HEK293 (cell line): Measurements from ENCODE around the gene LCN9.

Experiments used
- CTCF ChIA-PET: fragments of 350-600 bp; formaldehyde crosslinking; extraction: SDS; loops from one replicate; lab custom pipeline; 2021; ENCODE audit warnings: antibody characterized with exemption; lab: Yijun Ruan, JAX
- POLR2A ChIA-PET: fragments of 300-600 bp; formaldehyde crosslinking; extraction: SDS; loops from one replicate; lab custom pipeline; 2020; ENCODE audit warnings: antibody characterized with exemption, inconsistent platforms; lab: Yijun Ruan, JAX
- H3K27ac ChIP-seq: fragments of 200-500 bp; sonication (Bioruptor generic); 2 replicates; pipeline ENCODE4 v1.5.1; 2014; ENCODE audit warnings: low read depth, low read length, control low read depth, inconsistent platforms; ENCODE audit errors: extremely low read depth
- H3K36me3 ChIP-seq, 2 experiments: fragments of 200-500 bp in 1 of 2; sonication (Bioruptor generic) in 1 of 2; 1 replicate in 1 of 2; 2 replicates in 1 of 2; pipeline ENCODE4 v1.5.1; 2014 to 2017; ENCODE audit warnings: inconsistent platforms in 2 of 2, low read length in 2 of 2; ENCODE audit not compliant: control insufficient read depth in 2 of 2, insufficient read depth in 1 of 2
- H3K4me1 ChIP-seq: fragments of 200-500 bp; sonication (Bioruptor generic); 2 replicates; pipeline ENCODE4 v1.5.1; 2014; ENCODE audit warnings: mild to moderate bottlenecking, low read length, inconsistent platforms; ENCODE audit not compliant: control insufficient read depth, insufficient read depth
- H3K4me3 ChIP-seq: 2 replicates; pipeline ENCODE4 v1.5.1; 2011; ENCODE audit warnings: low read depth, mild to moderate bottlenecking, control low read depth, low read length, moderate library complexity
- H3K9me3 ChIP-seq: fragments of 200-500 bp; sonication (Bioruptor generic); 2 replicates; pipeline ENCODE4 v1.5.1; 2014; ENCODE audit warnings: low read depth, low read length, inconsistent platforms; ENCODE audit not compliant: control insufficient read depth, insufficient read depth
- BCL11A ChIP-seq: fragments of 450-650 bp; formaldehyde crosslinking; IDR thresholded peaks from 2 replicates; pipeline ENCODE4 v1.5.1; 2016; ENCODE audit warnings: low read depth, missing biosample characterization, missing genetic modification characterization
- GLIS2 ChIP-seq: fragments of 450-650 bp; formaldehyde crosslinking; IDR thresholded peaks from 2 replicates; pipeline ENCODE4 v1.5.1; 2016; ENCODE audit warnings: missing biosample characterization, missing genetic modification characterization
- RBAK ChIP-seq: fragments of 450-650 bp; formaldehyde crosslinking; IDR thresholded peaks from 2 replicates; pipeline ENCODE4 v1.5.1; 2016; ENCODE audit warnings: missing biosample characterization, missing genetic modification characterization
- ZBTB20 ChIP-seq: fragments of 450-650 bp; formaldehyde crosslinking; IDR thresholded peaks from 2 replicates; pipeline ENCODE4 v1.5.1; 2016; ENCODE audit warnings: missing biosample characterization, missing genetic modification characterization
- ZBTB21 ChIP-seq: fragments of 450-650 bp; formaldehyde crosslinking; IDR thresholded peaks from 2 replicates; pipeline ENCODE4 v1.5.1; 2017; ENCODE audit warnings: missing biosample characterization, missing genetic modification characterization
- ZFP69B ChIP-seq: fragments of 450-650 bp; formaldehyde crosslinking; IDR thresholded peaks from 2 replicates; pipeline ENCODE4 v1.5.1; 2016; ENCODE audit warnings: missing biosample characterization, missing genetic modification characterization
- ZNF121 ChIP-seq: fragments of 450-650 bp; formaldehyde crosslinking; IDR thresholded peaks from 2 replicates; pipeline ENCODE4 v1.5.1; 2016; ENCODE audit warnings: missing biosample characterization, missing genetic modification characterization
- ZNF138 ChIP-seq: fragments of 450-650 bp; formaldehyde crosslinking; IDR thresholded peaks from 2 replicates; pipeline ENCODE4 v1.5.1; 2016; ENCODE audit warnings: missing biosample characterization, missing genetic modification characterization, borderline replicate concordance
- ZNF140 ChIP-seq: fragments of 450-650 bp; formaldehyde crosslinking; IDR thresholded peaks from 2 replicates; pipeline ENCODE4 v1.5.1; 2016; ENCODE audit warnings: missing biosample characterization, missing genetic modification characterization
- ZNF146 ChIP-seq: fragments of 450-650 bp; formaldehyde crosslinking; IDR thresholded peaks from 2 replicates; pipeline ENCODE4 v1.5.1; 2016; ENCODE audit warnings: missing biosample characterization, missing genetic modification characterization
- ZNF529 ChIP-seq: fragments of 450-650 bp; formaldehyde crosslinking; IDR thresholded peaks from 2 replicates; pipeline ENCODE4 v1.5.1; 2017; ENCODE audit warnings: missing genetic modification characterization, missing biosample characterization; ENCODE audit not compliant: insufficient replicate concordance
- ZNF658 ChIP-seq: fragments of 450-650 bp; formaldehyde crosslinking; IDR thresholded peaks from 2 replicates; pipeline ENCODE4; 2016; ENCODE audit warnings: missing biosample characterization, missing genetic modification characterization
- ZNF670 ChIP-seq: fragments of 450-650 bp; formaldehyde crosslinking; IDR thresholded peaks from 2 replicates; pipeline ENCODE4 v1.5.1; 2016; ENCODE audit warnings: missing biosample characterization, missing genetic modification characterization, low read depth
- ZNF677 ChIP-seq: fragments of 450-650 bp; IDR thresholded peaks from 2 replicates; pipeline ENCODE4 v1.5.0; 2018; ENCODE audit warnings: missing biosample characterization, mild to moderate bottlenecking, missing genetic modification characterization, moderate library complexity
- ZSCAN23 ChIP-seq: fragments of 450-650 bp; formaldehyde crosslinking; IDR thresholded peaks from 2 replicates; pipeline ENCODE4 v1.5.1; 2016; ENCODE audit warnings: missing biosample characterization, missing genetic modification characterization
- TF ChIP-seq, protein P1 (sequence below): fragments of 450-650 bp; formaldehyde crosslinking; IDR thresholded peaks from 2 replicates; pipeline ENCODE4 v1.5.1; 2017; ENCODE audit warnings: missing biosample characterization, mild to moderate bottlenecking, missing genetic modification characterization, moderate library complexity
- TF ChIP-seq, protein P2 (sequence below): fragments of 450-650 bp; formaldehyde crosslinking; IDR thresholded peaks from 2 replicates; pipeline ENCODE4 v1.5.1; 2016; ENCODE audit warnings: missing biosample characterization, missing genetic modification characterization, borderline replicate concordance
- TF ChIP-seq, protein P3 (sequence below): fragments of 450-650 bp; formaldehyde crosslinking; IDR thresholded peaks from 2 replicates; pipeline ENCODE4 v1.5.1; 2016; ENCODE audit warnings: missing biosample characterization, missing genetic modification characterization
- TF ChIP-seq, protein P4 (sequence below): fragments of 450-650 bp; formaldehyde crosslinking; IDR thresholded peaks from 2 replicates; pipeline ENCODE4 v1.5.1; 2016; ENCODE audit warnings: missing biosample characterization, missing genetic modification characterization
- TF ChIP-seq, protein P5 (sequence below): fragments of 450-650 bp; formaldehyde crosslinking; IDR thresholded peaks from 2 replicates; pipeline ENCODE4 v1.5.1; 2016; ENCODE audit warnings: missing biosample characterization, missing genetic modification characterization

LCN9 gene

DNA sequence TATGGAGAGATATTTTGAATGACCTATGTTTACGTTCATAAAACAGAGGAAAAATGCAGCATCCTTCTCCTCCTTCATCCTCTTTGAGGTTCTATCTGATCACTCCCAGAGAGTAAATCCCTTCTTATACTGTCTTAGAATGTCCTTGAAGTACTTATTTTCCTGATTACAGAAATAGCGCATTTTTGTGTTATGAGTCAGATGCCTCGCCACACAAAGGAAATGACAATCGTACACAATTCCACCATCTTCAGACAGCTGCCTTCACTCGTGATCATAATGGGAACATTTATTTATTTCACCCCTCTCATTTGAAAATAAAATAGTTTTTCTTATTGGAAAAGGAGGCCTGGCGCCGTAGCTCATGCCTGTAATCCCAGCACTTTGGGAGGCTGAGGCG lies 21.4 kb upstream of the LCN9 start:
- TF ChIP-seq ZNF658 (tag by site-specific recombination) (no peak), ZNF140 (tag by site-specific recombination) (no peak), ZFP69B (tag by site-specific recombination) (no peak), ZNF138 (tag by site-specific recombination) (no peak), ZNF677 (tag by site-specific recombination) (no peak), BCL11A (tag by site-specific recombination) (no peak), ZNF121 (tag by site-specific recombination) (no peak), RBAK (tag by site-specific recombination) (no peak), ZBTB20 (tag by site-specific recombination) (no peak), ZNF670 (no peak), ZBTB21 (tag by site-specific recombination) (no peak), ZSCAN23 (no peak), GLIS2 (tag by site-specific recombination) (no peak), ZNF146 (tag by site-specific recombination) (no peak), ZNF529 (no peak)
- TF ChIP-seq, protein P1, sequence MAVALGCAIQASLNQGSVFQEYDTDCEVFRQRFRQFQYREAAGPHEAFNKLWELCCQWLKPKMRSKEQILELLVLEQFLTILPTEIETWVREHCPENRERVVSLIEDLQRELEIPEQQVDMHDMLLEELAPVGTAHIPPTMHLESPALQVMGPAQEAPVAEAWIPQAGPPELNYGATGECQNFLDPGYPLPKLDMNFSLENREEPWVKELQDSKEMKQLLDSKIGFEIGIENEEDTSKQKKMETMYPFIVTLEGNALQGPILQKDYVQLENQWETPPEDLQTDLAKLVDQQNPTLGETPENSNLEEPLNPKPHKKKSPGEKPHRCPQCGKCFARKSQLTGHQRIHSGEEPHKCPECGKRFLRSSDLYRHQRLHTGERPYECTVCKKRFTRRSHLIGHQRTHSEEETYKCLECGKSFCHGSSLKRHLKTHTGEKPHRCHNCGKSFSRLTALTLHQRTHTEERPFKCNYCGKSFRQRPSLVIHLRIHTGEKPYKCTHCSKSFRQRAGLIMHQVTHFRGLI (tag by site-specific recombination): no peak
- TF ChIP-seq, protein P2, sequence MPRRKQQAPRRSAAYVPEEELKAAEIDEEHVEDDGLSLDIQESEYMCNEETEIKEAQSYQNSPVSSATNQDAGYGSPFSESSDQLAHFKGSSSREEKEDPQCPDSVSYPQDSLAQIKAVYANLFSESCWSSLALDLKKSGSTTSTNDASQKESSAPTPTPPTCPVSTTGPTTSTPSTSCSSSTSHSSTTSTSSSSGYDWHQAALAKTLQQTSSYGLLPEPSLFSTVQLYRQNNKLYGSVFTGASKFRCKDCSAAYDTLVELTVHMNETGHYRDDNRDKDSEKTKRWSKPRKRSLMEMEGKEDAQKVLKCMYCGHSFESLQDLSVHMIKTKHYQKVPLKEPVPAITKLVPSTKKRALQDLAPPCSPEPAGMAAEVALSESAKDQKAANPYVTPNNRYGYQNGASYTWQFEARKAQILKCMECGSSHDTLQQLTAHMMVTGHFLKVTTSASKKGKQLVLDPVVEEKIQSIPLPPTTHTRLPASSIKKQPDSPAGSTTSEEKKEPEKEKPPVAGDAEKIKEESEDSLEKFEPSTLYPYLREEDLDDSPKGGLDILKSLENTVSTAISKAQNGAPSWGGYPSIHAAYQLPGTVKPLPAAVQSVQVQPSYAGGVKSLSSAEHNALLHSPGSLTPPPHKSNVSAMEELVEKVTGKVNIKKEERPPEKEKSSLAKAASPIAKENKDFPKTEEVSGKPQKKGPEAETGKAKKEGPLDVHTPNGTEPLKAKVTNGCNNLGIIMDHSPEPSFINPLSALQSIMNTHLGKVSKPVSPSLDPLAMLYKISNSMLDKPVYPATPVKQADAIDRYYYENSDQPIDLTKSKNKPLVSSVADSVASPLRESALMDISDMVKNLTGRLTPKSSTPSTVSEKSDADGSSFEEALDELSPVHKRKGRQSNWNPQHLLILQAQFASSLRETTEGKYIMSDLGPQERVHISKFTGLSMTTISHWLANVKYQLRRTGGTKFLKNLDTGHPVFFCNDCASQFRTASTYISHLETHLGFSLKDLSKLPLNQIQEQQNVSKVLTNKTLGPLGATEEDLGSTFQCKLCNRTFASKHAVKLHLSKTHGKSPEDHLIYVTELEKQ: no peak
- TF ChIP-seq, protein P3, sequence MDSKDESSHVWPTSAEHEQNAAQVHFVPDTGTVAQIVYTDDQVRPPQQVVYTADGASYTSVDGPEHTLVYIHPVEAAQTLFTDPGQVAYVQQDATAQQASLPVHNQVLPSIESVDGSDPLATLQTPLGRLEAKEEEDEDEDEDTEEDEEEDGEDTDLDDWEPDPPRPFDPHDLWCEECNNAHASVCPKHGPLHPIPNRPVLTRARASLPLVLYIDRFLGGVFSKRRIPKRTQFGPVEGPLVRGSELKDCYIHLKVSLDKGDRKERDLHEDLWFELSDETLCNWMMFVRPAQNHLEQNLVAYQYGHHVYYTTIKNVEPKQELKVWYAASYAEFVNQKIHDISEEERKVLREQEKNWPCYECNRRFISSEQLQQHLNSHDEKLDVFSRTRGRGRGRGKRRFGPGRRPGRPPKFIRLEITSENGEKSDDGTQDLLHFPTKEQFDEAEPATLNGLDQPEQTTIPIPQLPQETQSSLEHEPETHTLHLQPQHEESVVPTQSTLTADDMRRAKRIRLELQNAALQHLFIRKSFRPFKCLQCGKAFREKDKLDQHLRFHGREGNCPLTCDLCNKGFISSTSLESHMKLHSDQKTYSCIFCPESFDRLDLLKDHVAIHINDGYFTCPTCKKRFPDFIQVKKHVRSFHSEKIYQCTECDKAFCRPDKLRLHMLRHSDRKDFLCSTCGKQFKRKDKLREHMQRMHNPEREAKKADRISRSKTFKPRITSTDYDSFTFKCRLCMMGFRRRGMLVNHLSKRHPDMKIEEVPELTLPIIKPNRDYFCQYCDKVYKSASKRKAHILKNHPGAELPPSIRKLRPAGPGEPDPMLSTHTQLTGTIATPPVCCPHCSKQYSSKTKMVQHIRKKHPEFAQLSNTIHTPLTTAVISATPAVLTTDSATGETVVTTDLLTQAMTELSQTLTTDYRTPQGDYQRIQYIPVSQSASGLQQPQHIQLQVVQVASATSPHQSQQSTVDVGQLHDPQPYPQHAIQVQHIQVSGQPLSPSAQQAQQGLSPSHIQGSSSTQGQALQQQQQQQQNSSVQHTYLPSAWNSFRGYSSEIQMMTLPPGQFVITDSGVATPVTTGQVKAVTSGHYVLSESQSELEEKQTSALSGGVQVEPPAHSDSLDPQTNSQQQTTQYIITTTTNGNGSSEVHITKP: no peak
- TF ChIP-seq, protein P4, sequence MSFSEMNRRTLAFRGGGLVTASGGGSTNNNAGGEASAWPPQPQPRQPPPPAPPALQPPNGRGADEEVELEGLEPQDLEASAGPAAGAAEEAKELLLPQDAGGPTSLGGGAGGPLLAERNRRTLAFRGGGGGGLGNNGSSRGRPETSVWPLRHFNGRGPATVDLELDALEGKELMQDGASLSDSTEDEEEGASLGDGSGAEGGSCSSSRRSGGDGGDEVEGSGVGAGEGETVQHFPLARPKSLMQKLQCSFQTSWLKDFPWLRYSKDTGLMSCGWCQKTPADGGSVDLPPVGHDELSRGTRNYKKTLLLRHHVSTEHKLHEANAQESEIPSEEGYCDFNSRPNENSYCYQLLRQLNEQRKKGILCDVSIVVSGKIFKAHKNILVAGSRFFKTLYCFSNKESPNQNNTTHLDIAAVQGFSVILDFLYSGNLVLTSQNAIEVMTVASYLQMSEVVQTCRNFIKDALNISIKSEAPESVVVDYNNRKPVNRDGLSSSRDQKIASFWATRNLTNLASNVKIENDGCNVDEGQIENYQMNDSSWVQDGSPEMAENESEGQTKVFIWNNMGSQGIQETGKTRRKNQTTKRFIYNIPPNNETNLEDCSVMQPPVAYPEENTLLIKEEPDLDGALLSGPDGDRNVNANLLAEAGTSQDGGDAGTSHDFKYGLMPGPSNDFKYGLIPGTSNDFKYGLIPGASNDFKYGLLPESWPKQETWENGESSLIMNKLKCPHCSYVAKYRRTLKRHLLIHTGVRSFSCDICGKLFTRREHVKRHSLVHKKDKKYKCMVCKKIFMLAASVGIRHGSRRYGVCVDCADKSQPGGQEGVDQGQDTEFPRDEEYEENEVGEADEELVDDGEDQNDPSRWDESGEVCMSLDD (tag by site-specific recombination): no peak
- TF ChIP-seq, protein P5, sequence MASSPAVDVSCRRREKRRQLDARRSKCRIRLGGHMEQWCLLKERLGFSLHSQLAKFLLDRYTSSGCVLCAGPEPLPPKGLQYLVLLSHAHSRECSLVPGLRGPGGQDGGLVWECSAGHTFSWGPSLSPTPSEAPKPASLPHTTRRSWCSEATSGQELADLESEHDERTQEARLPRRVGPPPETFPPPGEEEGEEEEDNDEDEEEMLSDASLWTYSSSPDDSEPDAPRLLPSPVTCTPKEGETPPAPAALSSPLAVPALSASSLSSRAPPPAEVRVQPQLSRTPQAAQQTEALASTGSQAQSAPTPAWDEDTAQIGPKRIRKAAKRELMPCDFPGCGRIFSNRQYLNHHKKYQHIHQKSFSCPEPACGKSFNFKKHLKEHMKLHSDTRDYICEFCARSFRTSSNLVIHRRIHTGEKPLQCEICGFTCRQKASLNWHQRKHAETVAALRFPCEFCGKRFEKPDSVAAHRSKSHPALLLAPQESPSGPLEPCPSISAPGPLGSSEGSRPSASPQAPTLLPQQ (tag by site-specific recombination): no peak
- Histone ChIP-seq H3K4me1 (no peaks in the 10 kb centered on the region), H3K4me3 (no peak overlapping the region), H3K36me3 (no peaks in the 10 kb centered on the region), H3K27ac (no peak overlapping the region), H3K9me3 (no peaks in the 10 kb centered on the region)
- ChIA-PET POLR2A (no interaction called here), CTCF (interaction anchor here (0.8 to 0.9 kb wide), 2 partner anchors 26 to 27 kb away, joined by 3 to 4 read pairs; no protein-coding TSS in a partner anchor)
